Gastrocnemius medialis (tissue), 4 donors: ENCODE data around the gene TBX3. TPM values are rescaled to one million over a fixed set of nuclear protein-coding genes. Genes with fewer than 3 reads are reported as not detected.
A peak's percentile ranks its signal among the peaks of the same experiment; 100 is the strongest.

Experiments used
- ATAC-seq, 2 donors: fragments of 150-250 bp; one replicate each; pipeline ENCODE4 v1.9.1; 2016
- DNase-seq, 2 donors: peaks; one replicate each; pipeline ENCODE4 v3.0.0-alpha.2; 2019
- H3K27ac ChIP-seq, 4 donors: fragments of 200-600 bp; sonication (generic); 1 replicate in 1 of 4; 2 replicates in 3 of 4; pipeline ENCODE4 v1.5.1; 2016 to 2018; ENCODE audit warnings: mild to moderate bottlenecking in 2 of 4, moderate library complexity in 1 of 4
- H3K27me3 ChIP-seq, 3 donors: fragments of 200-600 bp; sonication (generic) in 2 of 3; 1 replicate in 1 of 3; 2 replicates in 2 of 3; pipeline versions ENCODE4 v1.5.1 to v1.6.0; 2016 to 2019; ENCODE audit warnings: mild to moderate bottlenecking in 1 of 3, moderate library complexity in 1 of 3
- H3K36me3 ChIP-seq, 2 donors: fragments of 200-600 bp; sonication (generic) in 1 of 2; one replicate each; pipeline ENCODE4 v1.5.1; 2017 to 2018
- H3K4me1 ChIP-seq, 2 donors: fragments of 200-600 bp; sonication (generic) in 1 of 2; one replicate each; pipeline ENCODE4 v1.5.1; 2016 to 2017; ENCODE audit warnings: mild to moderate bottlenecking in 2 of 2
- H3K4me3 ChIP-seq, 4 donors: fragments of 200-600 bp; sonication (generic) in 3 of 4; 1 replicate in 1 of 4; 2 replicates in 3 of 4; pipeline ENCODE4 v1.5.1; 2016 to 2019; ENCODE audit warnings: mild to moderate bottlenecking in 2 of 4
- H3K9me3 ChIP-seq, 3 donors: fragments of 200-600 bp; sonication (generic) in 2 of 3; 1 replicate in 1 of 3; 2 replicates in 2 of 3; pipeline ENCODE4 v1.5.1; 2016 to 2019
- POLR2A ChIP-seq, 2 donors: fragments of 450-650 bp; IDR thresholded peaks; one replicate each; pipeline ENCODE4 v1.6.1; 2017; ENCODE audit warnings: antibody characterized with exemption in 2 of 2, mild to moderate bottlenecking in 2 of 2, moderate library complexity in 2 of 2
- in situ Hi-C, 4 donors: fragments of 200-750 bp; cut with MboI; loops; one replicate each; pipeline versions ENCODE4 v1.15.0 to v1.8.0; 2017; ENCODE audit warnings: low sequenced_read_pairs in 4 of 4
- intact Hi-C: fragments of 100-400 bp; cut with DNase I; formaldehyde crosslinking; loops from one replicate; pipeline ENCODE4 v1.15.1; 2023; ENCODE audit warnings: low total_unique reads
- total RNA-seq, 4 donors: library from RNA; depleted of rRNA; stranded (reverse); fragments of >200 nt; gene quantifications; one replicate each; pipeline versions ENCODE4 v1.1.0 to v1.2.3, GENCODE V29; 2016
- TF ChIP-seq, protein P1 (sequence below), 5 experiments: fragments of 450-650 bp in 3 of 5; fragments of 200-600 bp in 2 of 5; sonication (generic) in 2 of 5; IDR thresholded peaks in 4 of 5; conservative IDR thresholded peaks in 1 of 5; 1 replicate in 4 of 5; 2 replicates in 1 of 5; pipeline ENCODE4 v1.5.1; 2016 to 2019; ENCODE audit warnings: antibody characterized with exemption in 5 of 5, mild to moderate bottlenecking in 3 of 5, moderate library complexity in 3 of 5

The TBX3 gene
- total RNA-seq, 4 donors from 2014 or later, result 7.5 to 16.7 (median 11.9) TPM

DNA sequence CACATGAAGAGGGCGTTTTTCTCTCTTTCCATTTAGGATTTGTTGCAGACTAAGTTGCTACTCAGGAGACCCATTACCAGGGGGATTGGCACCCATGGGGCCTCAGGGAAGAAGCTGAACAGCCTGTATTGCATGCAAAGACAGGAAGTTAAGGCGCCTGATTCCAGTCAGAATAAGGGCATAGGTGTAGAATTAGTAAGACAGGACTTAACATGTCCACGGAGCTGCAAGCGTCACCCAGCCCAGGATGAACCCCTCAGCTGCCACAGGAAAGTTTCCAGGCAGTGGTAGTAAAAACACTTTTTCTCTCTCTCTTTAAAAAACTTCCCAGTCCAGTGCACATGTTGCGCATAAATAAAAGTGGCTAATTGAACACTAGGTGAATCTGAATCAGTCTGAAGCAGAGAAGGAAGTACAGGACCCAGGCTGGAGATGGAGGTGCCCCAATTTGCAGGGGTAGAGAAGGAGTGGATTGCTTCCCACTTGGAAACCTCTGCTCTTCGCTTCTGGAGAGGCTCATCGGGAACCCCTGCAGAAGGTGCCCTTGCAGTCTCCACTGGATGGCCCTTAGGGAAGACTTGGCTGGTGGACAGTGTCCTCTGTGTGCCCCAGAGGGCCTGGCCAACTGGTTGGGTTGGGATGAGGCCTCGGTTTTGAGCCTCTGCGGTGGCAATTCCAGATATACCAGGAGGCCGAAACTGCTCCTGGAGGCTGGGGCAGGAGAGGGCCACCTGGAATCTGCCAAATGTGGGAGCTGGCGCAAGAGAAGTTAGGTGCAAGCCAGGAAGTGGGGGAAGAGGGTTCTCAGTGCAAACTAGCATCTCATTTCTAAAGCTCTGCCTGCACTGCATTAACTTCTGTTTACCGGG, 10.7 kb upstream of the TBX3 start:
- Histone ChIP-seq H3K27ac (no peak overlapping the region), H3K36me3 (no peaks in the 10 kb centered on the region), H3K4me1 (peaks cover 11 to 20% of the 10 kb centered on the region in 2 donors), H3K27me3 (peaks cover 89 to 96% (median 90%) of the 10 kb centered on the region in 3 donors), H3K4me3 (no peak overlapping the region), H3K9me3 (no peaks in the 10 kb centered on the region)
- TF ChIP-seq, protein P1, sequence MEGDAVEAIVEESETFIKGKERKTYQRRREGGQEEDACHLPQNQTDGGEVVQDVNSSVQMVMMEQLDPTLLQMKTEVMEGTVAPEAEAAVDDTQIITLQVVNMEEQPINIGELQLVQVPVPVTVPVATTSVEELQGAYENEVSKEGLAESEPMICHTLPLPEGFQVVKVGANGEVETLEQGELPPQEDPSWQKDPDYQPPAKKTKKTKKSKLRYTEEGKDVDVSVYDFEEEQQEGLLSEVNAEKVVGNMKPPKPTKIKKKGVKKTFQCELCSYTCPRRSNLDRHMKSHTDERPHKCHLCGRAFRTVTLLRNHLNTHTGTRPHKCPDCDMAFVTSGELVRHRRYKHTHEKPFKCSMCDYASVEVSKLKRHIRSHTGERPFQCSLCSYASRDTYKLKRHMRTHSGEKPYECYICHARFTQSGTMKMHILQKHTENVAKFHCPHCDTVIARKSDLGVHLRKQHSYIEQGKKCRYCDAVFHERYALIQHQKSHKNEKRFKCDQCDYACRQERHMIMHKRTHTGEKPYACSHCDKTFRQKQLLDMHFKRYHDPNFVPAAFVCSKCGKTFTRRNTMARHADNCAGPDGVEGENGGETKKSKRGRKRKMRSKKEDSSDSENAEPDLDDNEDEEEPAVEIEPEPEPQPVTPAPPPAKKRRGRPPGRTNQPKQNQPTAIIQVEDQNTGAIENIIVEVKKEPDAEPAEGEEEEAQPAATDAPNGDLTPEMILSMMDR (IDR thresholded peaks at IDR 0.05 in 4 of 5, conservative IDR thresholded peaks at IDR 0.05 in 1 of 5), result no peak
- no peak for TF ChIP-seq POLR2A (IDR thresholded peaks at IDR 0.05)
- DNase-seq (no peak), ATAC-seq (no peak)
- intact Hi-C loops (no loop called here), in situ Hi-C loops (loop anchor here in 1 of 4 donors (25.0 kb wide), 1 partner anchor 643 kb away; no protein-coding TSS in a partner anchor)

DNA sequence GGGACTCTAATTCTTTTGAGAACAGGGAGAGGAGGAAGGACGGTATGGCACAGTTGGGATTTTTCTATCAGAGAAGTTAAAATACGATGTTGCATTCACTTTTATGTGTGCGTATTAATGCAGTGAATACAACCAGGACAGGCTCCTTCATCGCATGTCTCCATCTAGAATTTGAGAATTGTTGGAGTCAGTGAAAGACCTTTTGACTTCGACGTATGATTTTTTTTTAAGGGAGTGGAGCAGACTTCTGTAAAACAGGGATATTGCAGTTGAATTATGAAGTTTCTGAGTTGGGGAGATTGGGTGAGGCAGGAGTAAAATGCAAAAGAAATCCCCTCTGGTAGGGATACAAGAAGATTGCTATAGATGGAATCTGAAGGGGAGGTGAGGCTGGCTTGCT, 9.6 kb upstream of the TBX3 start:
- Histone ChIP-seq H3K27ac (no peak overlapping the region), H3K4me3 (no peak overlapping the region), H3K9me3 (no peaks in the 10 kb centered on the region), H3K36me3 (no peaks in the 10 kb centered on the region), H3K4me1 (peaks cover 11 to 19% of the 10 kb centered on the region in 2 donors), H3K27me3 (peaks cover 81 to 93% (median 83%) of the 10 kb centered on the region in 3 donors)
- in situ Hi-C loops (loop anchor here in 1 of 4 donors (25.0 kb wide), 1 partner anchor 644 kb away; no protein-coding TSS in a partner anchor), intact Hi-C loops (no loop called here)
- ATAC-seq (no peak), DNase-seq (no peak)
- TF ChIP-seq, protein P1 (IDR thresholded peaks at IDR 0.05 in 4 of 5, conservative IDR thresholded peaks at IDR 0.05 in 1 of 5), result no peak

DNA sequence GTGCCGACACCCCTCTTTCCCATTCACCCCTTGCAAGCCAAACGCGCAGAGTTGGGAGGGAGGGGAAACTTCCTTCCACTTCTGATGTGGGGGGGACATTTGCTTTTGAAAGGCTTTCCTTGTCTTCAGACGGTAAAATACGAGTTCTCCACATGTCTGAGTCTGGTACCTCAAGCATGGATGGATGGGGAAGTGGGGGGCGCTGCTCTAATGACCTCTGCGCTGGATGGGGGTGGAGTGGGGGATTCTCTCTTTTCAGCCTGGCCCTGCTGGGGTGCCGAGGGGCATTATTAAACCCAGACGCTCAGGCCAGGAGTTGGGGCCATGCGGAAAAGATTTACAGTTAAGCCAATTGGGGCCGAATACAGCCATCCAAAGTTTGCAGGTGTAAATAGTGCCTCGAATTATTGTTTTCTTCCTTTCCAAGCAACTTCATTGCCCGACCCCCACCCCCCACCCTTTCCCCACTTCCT, 9.1 kb upstream of the TBX3 start:
- Histone ChIP-seq H3K27ac (no peak overlapping the region), H3K27me3 (peaks cover 80 to 93% (median 83%) of the 10 kb centered on the region in 3 donors), H3K4me3 (peak overlapping the region; percentile 36 to 60 (median 48)), H3K4me1 (peaks cover 9 to 15% of the 10 kb centered on the region in 2 donors), H3K36me3 (no peaks in the 10 kb centered on the region), H3K9me3 (no peaks in the 10 kb centered on the region)
- no peak for ATAC-seq
- no peak for DNase-seq
- no peak for TF ChIP-seq POLR2A (IDR thresholded peaks at IDR 0.05)
- TF ChIP-seq, protein P1 (IDR thresholded peaks at IDR 0.05 in 4 of 5, conservative IDR thresholded peaks at IDR 0.05 in 1 of 5), result no peak
- intact Hi-C loops, result no loop called here
- in situ Hi-C loops, result loop anchor here in 1 of 4 donors (25.0 kb wide), 1 partner anchor 644 kb away; no protein-coding TSS in a partner anchor

DNA sequence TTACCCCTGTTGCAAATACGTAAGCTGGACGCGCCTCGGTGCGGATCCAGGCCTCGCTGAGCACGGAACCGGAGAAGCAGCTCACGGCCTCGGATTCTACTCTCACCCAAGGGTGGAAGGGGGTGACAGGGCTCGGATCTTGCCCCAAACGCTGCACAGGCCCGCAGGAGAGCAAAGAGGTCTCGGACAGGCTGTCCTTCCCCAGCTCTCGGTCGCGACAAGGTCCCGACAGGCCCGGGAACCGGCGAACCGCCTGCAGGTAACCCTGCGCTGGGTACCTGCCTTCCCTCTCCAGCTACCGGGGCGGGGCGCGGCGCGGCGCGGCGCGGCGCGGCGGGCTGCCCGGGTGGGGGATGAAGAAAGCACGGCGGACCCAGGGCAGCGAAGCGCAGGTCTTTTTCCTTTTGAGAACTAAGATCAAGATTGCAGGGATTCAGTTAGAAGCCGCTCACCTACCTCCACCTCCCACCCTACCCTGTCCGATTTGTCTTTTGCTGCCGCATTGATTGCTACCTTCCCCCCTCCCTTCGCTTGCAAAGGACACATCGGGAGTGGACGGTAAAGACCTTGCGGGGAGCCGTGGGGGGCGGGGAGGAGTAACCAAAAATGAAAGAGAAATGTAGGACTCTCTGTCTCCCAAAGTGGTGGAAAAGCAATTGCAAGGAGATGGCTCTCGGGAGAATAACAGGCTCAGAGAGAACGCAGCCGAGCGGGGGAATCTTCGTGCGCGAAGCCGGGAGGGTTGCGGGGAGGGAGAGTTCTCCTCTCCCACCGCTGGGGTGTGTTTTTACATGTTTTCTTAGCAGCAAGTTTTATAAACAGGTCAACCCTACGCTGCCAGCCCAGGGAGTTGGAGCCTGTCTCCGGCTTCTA, 8.4 kb upstream of the TBX3 start:
- in situ Hi-C loops, result loop anchor here in 1 of 4 donors (25.0 kb wide), 1 partner anchor 645 kb away; no protein-coding TSS in a partner anchor

More for the DNA sequence above, 8.4 kb upstream of the TBX3 start:
- Histone ChIP-seq H3K27me3 (peaks cover 73 to 91% (median 78%) of the 10 kb centered on the region in 3 donors), H3K36me3 (no peaks in the 10 kb centered on the region), H3K4me1 (peaks cover 8 to 9% of the 10 kb centered on the region in 2 donors), H3K4me3 (peak overlapping the region; percentile 36 to 60 (median 48)), H3K27ac (peak overlapping the region in 1 of 4 donors; percentile 14), H3K9me3 (no peaks in the 10 kb centered on the region)
- intact Hi-C loops, result no loop called here
- TF ChIP-seq POLR2A (IDR thresholded peaks at IDR 0.05), result no peak
- TF ChIP-seq, protein P1 (IDR thresholded peaks at IDR 0.05 in 4 of 5, conservative IDR thresholded peaks at IDR 0.05 in 1 of 5), result no peak
- ATAC-seq (peak in 1 of 2 donors; percentile 24), DNase-seq (no peak)
